GM21576 (cell line): ENCODE results near the gene CDC27.
"Not testable (repeated sequence)": the region's sequence is repeated elsewhere in the genome, so short reads cannot be mapped to it uniquely, and the experiment has no call there.

Experiments
- ATAC-seq: cut with Tn5 transposase; IDR thresholded peaks from one replicate; pipeline ENCODE4 v1.9.1; 2021; ENCODE audit warnings: mild to moderate bottlenecking, moderate library complexity; ENCODE audit not compliant: unreplicated experiment

The CDC27 gene, protein sequence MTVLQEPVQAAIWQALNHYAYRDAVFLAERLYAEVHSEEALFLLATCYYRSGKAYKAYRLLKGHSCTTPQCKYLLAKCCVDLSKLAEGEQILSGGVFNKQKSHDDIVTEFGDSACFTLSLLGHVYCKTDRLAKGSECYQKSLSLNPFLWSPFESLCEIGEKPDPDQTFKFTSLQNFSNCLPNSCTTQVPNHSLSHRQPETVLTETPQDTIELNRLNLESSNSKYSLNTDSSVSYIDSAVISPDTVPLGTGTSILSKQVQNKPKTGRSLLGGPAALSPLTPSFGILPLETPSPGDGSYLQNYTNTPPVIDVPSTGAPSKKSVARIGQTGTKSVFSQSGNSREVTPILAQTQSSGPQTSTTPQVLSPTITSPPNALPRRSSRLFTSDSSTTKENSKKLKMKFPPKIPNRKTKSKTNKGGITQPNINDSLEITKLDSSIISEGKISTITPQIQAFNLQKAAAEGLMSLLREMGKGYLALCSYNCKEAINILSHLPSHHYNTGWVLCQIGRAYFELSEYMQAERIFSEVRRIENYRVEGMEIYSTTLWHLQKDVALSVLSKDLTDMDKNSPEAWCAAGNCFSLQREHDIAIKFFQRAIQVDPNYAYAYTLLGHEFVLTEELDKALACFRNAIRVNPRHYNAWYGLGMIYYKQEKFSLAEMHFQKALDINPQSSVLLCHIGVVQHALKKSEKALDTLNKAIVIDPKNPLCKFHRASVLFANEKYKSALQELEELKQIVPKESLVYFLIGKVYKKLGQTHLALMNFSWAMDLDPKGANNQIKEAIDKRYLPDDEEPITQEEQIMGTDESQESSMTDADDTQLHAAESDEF

DNA sequence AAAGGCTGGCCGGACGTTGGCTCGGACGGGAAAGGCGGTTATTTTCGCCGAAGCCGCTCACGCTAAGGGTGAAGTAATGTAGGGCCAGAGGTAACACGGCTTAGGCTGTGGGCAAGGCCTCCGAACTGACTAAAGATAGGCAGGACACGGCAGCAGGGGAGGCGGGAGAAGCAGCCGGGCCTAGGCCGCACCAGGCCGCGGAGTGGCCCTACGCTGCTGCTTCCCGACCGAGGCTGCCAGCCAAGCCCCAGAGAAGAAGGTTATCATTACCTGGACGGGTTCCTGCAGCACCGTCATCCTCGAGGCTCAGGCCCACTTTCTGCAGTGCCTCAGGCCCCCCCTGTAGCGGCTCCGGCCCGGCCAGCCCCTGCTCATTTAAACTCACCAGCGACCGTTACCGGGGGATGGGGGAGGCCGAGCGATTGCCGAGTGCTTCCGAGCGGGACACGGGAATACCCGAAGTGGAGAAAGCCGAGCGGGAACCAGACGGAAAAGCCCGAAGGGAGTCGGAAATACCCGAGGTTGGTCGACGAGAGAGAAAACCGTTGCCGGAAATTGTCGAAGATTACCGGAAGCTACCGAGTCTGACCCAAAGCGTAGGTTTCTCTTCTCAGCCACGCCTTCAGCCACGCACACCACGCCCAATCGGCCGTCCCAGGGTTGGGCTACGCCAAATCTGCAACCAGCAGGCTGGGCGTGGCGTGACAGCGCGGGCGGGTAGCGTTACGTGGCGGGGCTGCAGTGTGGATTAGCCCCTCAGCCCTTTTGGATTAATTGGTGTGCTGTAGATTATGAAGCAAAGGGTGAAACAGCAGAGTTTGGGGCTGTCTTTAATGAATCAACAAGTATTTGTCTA, at the start of gene CDC27:
Gene CDC27, minus strand, starts transcription at position 420 of the 856 bp plus-strand sequence. Its CDS starts 123 bp downstream, at position 297.
- ATAC-seq: peak; percentile 87

DNA sequence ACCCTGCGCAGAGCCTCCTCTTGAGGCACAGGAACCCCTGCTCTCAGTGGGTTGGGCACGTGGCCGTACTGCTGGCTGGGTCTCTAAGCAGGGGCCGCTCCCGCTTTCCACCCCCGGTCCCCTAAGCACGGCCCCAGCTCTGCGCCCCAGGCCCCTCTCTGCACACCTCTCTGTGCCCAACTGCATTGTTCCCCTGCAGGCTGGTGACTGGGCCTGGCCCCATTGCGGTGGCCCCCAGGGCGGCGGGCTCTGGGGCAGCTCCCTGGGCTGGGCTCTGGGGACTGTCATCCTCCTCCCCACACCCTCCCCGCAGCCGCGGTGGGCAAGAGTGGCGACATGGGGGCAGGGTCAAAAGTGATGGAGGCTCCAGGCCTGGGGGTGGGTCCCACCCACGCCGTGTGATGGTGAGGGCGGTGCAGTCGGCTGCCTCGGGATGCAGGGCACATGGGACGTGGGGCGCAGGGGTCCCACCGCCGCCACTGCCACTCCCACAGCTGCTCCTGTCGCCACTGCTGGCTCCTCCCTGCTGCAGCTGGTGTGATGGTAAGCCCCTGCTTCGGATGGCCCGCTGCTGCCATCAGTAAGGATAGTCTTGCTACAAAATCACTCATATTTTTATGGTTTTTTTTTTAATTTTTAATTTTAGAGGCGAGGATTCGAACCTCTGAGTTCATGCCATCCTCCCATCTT, 49.4 kb upstream of the CDC27 start:
- ATAC-seq: no peak

DNA sequence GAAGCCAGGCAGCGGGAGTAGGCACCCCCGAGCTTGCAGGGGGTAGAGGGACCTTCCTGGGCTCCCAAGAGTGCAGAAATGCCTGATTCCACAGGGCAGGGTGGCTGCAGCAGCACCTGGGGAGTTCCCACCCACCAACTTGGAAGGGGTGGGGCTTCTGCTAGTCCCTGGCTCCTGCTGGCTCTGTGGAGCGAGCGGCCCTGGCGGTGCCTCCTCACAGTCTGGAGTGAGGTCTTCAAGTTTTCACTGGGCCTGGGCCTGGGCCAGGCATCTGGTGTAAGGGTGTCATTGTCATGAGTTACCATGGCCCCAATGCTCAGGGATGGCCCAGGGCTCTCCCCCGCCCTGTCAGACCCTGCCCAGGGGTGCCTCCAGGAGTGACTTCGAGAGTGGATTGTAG, 48.7 kb upstream of the CDC27 start:
- ATAC-seq: no peak

DNA sequence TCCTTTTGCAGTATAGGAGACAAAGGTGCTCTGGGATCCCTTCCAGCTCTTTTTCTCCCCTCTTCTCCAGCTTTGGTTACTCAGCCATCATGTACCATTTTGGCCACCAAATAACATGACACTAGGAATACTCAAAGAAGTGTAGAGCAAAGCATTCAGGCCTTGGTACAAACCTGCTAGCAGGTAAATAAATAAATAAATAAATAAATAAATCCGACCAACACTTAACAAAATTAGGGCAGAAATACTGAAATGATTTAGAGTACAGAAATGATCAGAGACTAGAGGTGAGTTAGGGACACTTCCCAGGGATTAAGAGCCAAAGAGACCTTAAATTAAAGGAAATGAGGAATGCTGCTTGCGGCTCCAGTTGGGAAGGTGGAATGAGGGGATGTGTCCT, 46.8 kb upstream of the CDC27 start:
- no peak for ATAC-seq

DNA sequence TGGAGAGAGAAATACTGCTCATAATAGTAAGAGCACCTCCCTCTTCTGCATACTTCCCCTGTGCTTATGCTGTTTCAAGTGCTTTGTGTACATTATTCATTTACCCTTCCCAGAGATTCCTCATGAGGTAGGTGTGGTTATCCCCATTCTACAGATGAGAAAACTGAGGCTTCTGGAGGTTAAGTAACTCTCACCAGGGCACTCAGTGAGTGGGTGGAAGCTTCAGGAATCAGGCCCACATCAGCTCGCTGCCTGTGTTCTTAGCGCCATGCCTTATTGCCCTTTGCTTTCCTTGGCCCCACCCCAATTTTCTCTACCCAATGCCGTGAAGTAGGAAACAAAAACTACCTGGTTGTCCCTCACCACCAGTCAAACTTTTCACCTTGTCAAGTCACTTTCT, 46.4 kb upstream of the CDC27 start:
- no peak for ATAC-seq

DNA sequence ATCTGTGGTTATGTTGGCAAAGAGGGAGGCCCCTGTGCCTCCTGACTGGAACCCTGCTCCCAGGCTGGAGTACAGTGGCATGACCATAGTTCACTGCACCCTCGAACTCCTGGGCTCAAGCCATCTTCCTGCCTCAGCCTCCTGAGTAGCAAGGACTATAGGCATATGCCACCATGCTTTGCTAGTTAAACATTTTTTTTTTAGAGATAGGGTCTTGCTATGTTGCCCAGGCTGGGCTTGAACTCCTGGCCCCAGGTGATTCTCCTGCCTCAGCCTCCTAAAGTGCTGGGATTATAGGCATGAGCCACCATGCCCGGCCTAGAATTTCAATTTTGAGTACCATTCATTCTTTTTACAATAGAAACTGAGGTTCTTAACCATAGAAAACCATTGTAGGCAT, 43.4 kb upstream of the CDC27 start:
- ATAC-seq: no peak

DNA sequence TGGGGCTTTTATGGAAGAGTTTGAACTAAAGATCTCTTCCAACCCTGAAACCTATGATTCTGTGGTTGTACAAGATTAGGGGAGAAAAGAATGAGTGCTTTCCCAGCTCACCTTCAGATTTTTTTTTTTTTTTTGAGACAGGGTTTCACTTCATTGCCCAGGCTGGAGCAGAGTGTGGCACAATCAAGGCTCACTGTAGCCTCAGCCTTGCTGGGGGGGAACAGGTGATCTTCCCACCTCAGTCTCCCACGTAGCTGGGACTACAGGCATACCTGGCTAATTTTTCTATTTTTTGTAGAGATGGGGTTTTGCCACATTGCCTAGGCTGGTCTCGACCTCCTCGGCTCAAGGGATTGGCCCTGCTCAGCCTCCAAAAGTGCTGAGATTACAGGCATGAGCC, 42.8 kb upstream of the CDC27 start:
- ATAC-seq: no peak

DNA sequence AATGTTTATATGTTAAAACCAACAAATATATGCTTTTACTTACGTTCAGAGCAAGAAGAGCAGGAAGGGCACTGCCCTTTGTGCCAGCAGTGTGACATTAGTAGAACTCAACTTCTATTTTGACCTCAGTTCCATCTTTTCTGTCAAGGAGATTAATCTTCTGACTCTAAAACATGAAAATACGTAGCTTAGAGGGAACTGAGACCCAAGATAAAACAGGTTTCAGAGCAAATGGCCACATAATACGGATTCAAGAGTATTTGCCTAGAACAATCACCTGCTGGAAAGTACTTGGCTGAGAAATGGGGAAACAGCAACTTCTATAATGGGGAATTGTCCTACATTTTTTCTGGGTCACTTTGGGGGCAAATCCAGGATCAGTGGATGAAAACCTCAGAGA, 42.2 kb upstream of the CDC27 start:
- ATAC-seq: no peak

DNA sequence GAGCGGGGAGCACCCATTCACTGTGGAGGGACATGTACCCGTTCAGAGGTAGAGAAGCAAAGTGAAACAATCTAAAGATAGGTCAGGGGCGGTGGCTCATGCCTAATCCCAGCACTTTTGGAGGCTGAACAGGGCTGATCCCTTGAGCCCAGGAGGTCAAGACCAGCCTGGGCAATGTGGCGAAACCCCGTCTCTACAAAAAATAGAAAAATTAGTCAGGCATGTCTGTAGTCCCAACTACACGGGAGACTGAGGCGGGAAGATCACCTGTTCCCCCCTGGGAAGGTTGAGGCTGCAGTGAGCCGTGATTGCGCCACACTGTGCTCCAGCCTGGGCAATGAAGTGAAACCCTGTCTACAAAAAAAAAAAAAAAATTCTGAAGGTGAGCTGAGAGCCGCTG, 41.8 kb upstream of the CDC27 start:
- no peak for ATAC-seq

DNA sequence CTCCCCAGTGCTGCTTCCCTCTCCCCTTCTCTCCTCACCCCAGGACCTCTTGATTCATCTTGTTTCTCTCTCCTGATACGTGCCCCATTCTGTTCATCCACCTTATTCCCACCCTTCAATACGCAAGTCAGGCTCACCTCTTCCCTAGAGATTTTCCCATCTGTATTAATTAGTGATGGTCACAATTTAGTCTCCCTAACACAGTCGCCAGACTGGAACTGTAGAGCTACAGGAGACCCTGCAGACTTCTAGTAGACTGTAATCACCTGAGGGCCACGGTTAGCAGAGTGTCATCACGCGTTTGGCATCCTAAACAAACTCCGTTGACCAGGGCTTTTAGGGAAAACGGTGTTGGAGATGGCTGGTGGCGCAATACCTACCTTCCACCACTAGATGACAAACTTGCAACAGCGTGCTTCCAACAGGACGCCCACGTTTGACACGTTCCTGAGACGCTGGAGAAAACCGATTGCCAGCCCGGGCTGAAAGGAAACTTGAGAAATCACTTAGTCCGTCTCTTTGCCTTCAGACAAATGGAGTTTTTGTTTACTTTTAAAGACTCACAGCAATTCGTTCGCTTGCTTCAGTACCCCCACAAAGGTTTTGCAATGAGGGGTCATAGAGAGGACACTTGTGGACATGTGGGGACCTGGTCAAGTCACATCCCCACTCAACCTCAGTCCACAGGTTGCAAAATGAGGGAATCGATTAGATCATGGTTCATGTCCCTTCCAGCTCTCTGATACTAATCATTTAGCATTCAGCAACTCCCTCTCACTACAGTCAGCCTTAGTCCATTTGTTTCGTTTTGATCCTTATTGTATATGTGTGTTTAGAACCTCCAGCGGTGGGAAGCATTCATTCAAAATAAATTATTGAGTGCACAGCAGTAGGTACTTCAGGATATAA, 40.7 kb upstream of the CDC27 start:
- no peak for ATAC-seq

DNA sequence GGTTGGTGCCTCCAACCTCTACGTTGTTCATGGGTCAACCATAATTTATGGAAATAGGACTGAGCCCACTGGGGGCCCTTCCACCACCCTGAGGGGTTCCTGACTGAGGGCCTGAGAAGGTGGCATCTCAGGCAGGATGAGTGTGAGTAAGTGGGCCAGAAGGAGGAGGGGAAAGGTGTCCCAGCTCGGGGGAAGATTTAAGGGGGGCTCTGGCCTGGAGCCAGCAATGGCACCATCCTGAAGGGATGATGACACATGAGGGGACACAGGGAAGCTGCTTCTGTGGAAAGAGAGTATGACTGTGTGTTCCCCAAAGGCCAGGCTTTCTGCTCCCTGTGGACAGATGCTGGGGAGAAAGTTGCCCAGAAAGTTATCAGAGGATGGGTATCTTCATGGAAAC, 38.8 kb upstream of the CDC27 start:
- ATAC-seq: no peak

DNA sequence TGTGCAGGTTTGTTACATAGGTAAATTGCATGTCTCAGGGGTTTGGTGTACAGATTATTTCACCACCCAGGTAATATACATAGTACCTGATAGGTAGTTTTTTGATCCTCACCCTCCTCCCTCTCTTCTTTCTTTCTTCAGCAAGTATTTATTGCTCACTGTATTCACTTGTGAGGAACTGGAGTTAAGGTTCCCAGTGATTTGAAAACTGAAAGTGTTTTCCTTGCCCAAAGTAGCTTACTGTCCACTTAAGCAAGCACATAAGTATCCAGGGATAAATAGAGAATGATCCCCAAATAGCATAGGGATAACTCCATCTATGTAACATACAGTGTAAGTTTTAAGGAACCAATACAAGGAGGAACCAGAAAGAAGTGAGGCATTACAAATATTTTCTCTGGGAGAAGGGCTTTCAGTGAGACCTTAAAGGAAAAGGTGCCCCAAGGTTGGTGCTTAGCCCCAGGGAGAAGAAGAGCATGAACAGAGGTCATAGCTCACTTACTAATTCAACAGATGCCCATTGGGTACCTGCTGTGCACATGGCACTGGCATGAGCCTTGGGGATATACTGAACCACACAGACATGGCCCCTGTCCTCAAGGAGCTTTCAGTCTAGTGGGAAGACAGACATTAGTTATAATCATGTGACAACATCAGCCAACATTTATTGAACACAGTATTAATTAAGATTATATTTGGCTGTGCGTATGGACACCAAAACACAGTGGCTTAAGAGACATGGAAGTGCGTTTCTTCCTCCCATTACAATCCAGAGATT, 37.0 kb upstream of the CDC27 start:
- ATAC-seq: no peak

DNA sequence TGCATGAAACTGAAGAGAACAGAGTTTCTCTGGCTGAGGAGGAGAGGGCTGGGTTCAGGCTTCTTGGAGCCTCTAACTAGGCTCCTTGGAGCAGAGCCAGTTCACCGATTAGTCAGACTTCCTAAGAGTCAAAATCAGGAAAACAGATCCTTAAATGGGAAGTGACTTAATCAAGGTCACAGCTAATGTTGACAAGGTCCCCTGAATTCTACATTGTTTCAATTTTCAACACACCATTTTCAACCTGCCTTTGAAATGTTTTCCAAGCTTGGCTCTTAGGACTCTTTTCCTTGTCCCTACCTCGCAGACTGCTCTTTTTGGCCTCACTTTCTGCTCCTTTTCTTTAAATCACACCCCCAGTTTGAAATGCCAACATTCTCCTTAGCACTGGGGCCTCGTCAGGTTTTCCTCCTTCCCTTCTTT, 36.4 kb upstream of the CDC27 start:
- ATAC-seq: no peak

DNA sequence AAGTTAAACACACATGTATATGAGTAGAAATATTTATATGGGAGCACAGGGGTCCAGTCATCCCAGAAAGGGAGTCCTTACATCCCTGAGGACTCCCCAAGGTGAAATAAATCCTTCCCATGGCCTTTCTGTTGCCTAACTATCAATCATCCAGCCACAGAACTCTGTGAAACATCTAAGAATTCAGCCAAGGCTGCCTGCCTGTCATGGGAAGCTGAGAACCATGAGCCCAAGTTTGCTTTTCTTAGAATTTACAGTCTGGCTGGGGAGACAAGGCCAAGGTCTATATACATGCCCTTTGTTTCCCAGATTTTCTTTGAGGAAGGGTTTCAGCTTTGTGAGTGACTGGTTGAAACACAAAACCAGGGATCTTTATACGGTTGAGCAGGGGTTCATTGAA, 35.9 kb upstream of the CDC27 start:
- no peak for ATAC-seq

DNA sequence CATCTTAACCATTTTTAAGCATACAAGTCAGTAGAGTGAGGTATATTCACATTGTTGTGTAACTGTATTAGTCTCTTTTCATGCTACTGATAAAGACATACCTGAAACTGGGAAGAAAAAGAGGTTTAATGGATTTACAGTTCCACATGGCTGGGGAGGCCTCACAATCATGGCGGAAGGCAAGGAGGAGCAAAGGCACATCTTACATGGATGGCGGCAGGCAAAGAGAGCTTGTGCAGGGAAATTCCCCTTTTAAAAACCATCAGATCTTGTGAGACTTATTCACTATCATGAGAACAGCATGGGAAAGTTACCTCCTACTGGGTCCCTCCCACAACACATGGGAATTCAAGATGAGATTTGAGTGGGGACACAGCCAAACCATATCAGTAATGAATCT, 35.0 kb upstream of the CDC27 start:
- not testable (repeated sequence) for ATAC-seq

DNA sequence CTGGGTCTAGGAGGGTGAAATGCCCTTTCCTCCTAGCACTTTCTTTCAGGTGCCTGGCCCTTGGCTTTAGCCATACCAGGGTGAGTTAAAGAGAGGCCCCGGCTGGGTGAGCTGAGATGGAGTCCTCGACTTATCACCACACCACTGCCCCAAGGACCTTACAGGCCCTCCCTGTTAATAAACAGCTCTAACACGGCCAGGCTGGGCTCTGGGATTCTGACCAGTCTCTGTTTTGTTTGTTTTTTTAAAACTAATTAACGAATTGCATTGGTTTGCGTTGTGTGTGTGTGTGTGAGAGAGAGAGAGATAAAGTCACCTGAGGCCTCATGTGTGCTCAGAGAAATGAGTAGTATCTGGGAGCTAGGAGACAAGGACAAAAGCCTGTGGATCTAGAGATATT, 34.4 kb upstream of the CDC27 start:
- no peak for ATAC-seq

DNA sequence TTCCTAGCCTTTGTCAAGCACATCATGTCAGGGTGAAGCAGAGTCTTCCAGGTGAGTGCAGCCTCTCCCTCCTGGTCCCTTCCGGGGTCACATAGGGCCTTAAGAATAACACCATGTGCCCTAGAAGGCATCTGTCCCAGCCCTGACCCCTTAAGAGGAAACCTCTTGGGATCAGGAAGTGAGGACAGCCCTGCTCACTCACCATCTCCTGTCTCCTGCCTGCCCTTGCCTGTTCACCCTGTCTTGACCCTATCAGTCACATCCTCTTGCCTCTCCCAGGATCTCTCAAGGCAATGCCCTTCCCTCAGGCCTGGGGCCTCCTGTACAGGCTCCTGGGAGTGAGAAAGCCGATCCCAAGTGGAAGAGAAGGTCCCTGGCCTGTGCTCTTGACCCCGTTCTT, 33.9 kb upstream of the CDC27 start:
- no peak for ATAC-seq

DNA sequence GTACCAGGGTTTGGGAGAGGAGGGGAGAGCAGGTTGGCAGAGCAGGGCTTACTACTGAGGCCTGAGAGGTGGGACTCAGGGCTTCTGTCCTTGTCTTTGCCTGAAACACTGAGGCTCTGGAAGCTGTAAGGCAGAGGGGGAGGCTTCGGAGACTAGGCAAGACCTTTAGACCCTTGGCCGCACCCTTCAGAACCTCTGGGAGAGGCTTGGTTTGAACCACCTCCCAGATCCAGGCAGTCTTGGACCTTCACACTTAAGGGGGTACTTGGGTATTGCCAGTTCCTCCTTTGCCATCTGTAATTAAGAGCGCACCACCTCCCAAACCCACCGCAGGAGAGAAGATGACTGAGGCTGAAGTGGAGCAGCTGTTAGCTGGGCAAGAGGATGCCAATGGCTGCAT, 33.0 kb upstream of the CDC27 start:
- no peak for ATAC-seq

DNA sequence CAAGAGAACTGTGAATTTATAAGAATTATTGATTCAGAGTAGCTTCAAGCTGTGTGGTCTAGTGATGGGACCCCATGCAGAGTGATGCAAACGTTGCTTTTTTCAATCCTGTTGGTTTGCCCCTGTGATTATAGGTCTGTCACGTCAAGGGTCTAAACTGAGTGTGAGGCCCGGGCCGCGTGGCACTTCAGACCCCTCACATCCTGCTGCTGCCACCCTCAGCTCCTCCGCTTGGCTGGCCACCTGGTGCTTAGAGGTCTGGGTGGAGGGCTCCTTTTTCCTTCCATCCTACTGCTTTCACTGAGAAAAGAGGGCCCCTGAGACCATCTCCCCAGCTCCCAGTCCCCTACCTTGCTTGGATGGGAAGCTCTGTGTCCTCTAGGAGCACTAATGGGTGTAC, 32.1 kb upstream of the CDC27 start:
- no peak for ATAC-seq
